Measurements from ENCODE around the gene BLOC1S4.

- TF ChIP-seq CTCF (IDR thresholded peaks at IDR 0.05; ENCODE audit: low read depth, low read length, missing input control) (no peak), MAX (IDR thresholded peaks at IDR 0.05) (no peak), HNF4G (IDR thresholded peaks at IDR 0.05) (no peak), TAF1 (conservative IDR thresholded peaks at IDR 0.05) (no peak), ZBTB33 (IDR thresholded peaks at IDR 0.05) (no peak), JUND (IDR thresholded peaks at IDR 0.05) (no peak), FOXA2 (IDR thresholded peaks at IDR 0.05) (no peak), SP1 (IDR thresholded peaks at IDR 0.05) (no peak), REST (IDR thresholded peaks at IDR 0.05) (no peak), YY1 (IDR thresholded peaks at IDR 0.05) (no peak), ATF3 (IDR thresholded peaks at IDR 0.05) (no peak), GABPA (IDR thresholded peaks at IDR 0.05 in 1 of 2, conservative IDR thresholded peaks at IDR 0.05 in 1 of 2) (no peak), RAD21 (IDR thresholded peaks at IDR 0.05) (no peak)
Measured at GRCh38 chr4:6672131-6672530, 43.8 kb upstream of the BLOC1S4 start.
